T-cell (primary cell): ENCODE data around the gene SYCP2. TPM values are rescaled to one million over a fixed set of nuclear protein-coding genes. Genes with fewer than 3 reads are reported as not detected.

Experiments used
- ATAC-seq, 4 experiments: fragments of 200-7000 bp in 3 of 4; fragments of 150-1000 bp in 1 of 4; cut with Tn5 transposase; replicated peaks in 1 of 4; 1 replicate in 3 of 4; 2 replicates in 1 of 4; pipeline ENCODE4 v1.10.0; 2021; ENCODE audit warnings: moderate library complexity in 3 of 4, mild to moderate bottlenecking in 2 of 4, moderate number of reproducible peaks in 1 of 4
- CTCF ChIA-PET, 2 donors: fragments of 300-600 bp; sonication (Branson Sonifier 250); formaldehyde crosslinking; loops; one replicate each; lab custom pipeline; 2022; ENCODE audit warnings: antibody characterized with exemption in 2 of 2; lab: Charles Lee
- POLR2A ChIA-PET, 2 donors: fragments of 300-600 bp; sonication (Branson Sonifier 250); formaldehyde crosslinking; loops; one replicate each; lab custom pipeline; 2022; ENCODE audit warnings: antibody characterized with exemption in 2 of 2; lab: Charles Lee
- DNase-seq, 35 experiments: peaks; one replicate each; pipeline versions ENCODE4 v3.0.0 to v3.0.0-alpha.2; 2013 to 2023
- H3K27ac ChIP-seq: one replicate; pipeline ENCODE4 v1.5.1; 2013; ENCODE audit warnings: low read length
- H3K27me3 ChIP-seq, 2 experiments: replicated peaks in 1 of 2; 1 replicate in 1 of 2; 2 replicates in 1 of 2; pipeline versions ENCODE4 v1.6.1 to v1.7.0; 2013; ENCODE audit warnings: low read length in 1 of 2, mixed read lengths in 1 of 2; ENCODE audit not compliant: control insufficient read depth in 2 of 2, insufficient read depth in 2 of 2; ENCODE audit errors: extremely low read depth in 1 of 2
- H3K36me3 ChIP-seq, 2 donors: 1 replicate in 1 of 2; 2 replicates in 1 of 2; pipeline versions ENCODE4 v1.6.1 to v1.7.0; 2013; ENCODE audit warnings: low read length in 1 of 2; ENCODE audit not compliant: control insufficient read depth in 2 of 2, insufficient read depth in 1 of 2; ENCODE audit errors: extremely low read depth in 1 of 2
- H3K4me1 ChIP-seq, 2 experiments: 1 replicate in 1 of 2; 2 replicates in 1 of 2; pipeline versions ENCODE4 v1.6.1 to v1.7.0; 2013; ENCODE audit warnings: low read length in 2 of 2, mixed read lengths in 1 of 2; ENCODE audit not compliant: insufficient read depth in 2 of 2, control insufficient read depth in 1 of 2; ENCODE audit errors: extremely low read depth in 1 of 2
- H3K4me3 ChIP-seq, 2 donors: 1 replicate in 1 of 2; 2 replicates in 1 of 2; pipeline versions ENCODE4 v1.5.1 to v1.7.0; 2013; ENCODE audit warnings: mild to moderate bottlenecking in 2 of 2, low read length in 1 of 2, moderate library complexity in 1 of 2; ENCODE audit not compliant: control insufficient read depth in 1 of 2; ENCODE audit errors: extremely low read depth in 1 of 2
- H3K9me3 ChIP-seq: 2 replicates; pipeline ENCODE4 v1.7.0; 2013
- H3K27ac Mint-ChIP-seq, 2 donors: one replicate each; pipeline ENCODE4 v1.8.0; 2020 to 2021; ENCODE audit warnings: mild to moderate bottlenecking in 2 of 2, mixed read lengths in 2 of 2
- H3K27me3 Mint-ChIP-seq, 2 donors: one replicate each; pipeline ENCODE4 v1.8.0; 2021 to 2022; ENCODE audit warnings: mixed read lengths in 2 of 2
- H3K36me3 Mint-ChIP-seq: one replicate; pipeline ENCODE4 v1.8.0; 2021; ENCODE audit warnings: mixed read lengths
- H3K4me1 Mint-ChIP-seq, 3 donors: one replicate each; pipeline ENCODE4 v1.8.0; 2020 to 2022; ENCODE audit warnings: mixed read lengths in 3 of 3, mild to moderate bottlenecking in 1 of 3
- H3K4me3 Mint-ChIP-seq, 3 donors: one replicate each; pipeline ENCODE4 v1.8.0; 2020 to 2022; ENCODE audit warnings: mild to moderate bottlenecking in 3 of 3, mixed read lengths in 3 of 3, moderate library complexity in 3 of 3
- H3K9me3 Mint-ChIP-seq, 3 donors: one replicate each; pipeline ENCODE4 v1.8.0; 2020 to 2022; ENCODE audit warnings: mixed read lengths in 3 of 3
- WGBS: methylation state at CpG from one replicate; pipeline ENCODE4 v1.1.5; 2013; ENCODE audit warnings: missing lambda C conversion rate; ENCODE audit not compliant: insufficient coverage; 5-methylcytosine and 5-hydroxymethylcytosine counted together
- total RNA-seq, 35 experiments: library from RNA in 6 of 35; stranded (reverse) in 6 of 35; fragments of 120-200 nt in 1 of 35; gene quantifications; one replicate each; pipeline versions ENCODE4 v1.2.1 to v1.2.4 and lab custom pipeline; 2013 to 2026

SYCP2 gene
- total RNA-seq, 5 donors from 2014 or later (not counting 1 experiment from before 2014, with no cell fraction given): 3.0 to 6.0 (median 3.8) TPM

GRCh38 chr20:59947376-59947775 is 13.9 kb upstream of the SYCP2 start:
- Mint-ChIP-seq H3K4me1 (peaks cover 22 to 33% (median 24%) of the 10 kb centered on the region in 3 donors), H3K4me3 (no peak overlapping the region), H3K9me3 (no peaks in the 10 kb centered on the region), H3K27me3 (no peaks in the 10 kb centered on the region), H3K36me3 (peaks cover 16% of the 10 kb centered on the region), H3K27ac (peak overlapping the region in 1 of 2 donors; percentile 8)
- ChIA-PET POLR2A (no interaction called here), CTCF (interaction anchor here in 1 of 2 donors (0.6 kb wide), 1 partner anchor 105 kb away, joined by 3 read pairs; no protein-coding TSS in a partner anchor)
- no peaks in the 10 kb centered on the region for H3K27me3 ChIP-seq
- H3K9me3 ChIP-seq: no peaks in the 10 kb centered on the region
- peaks cover 5 to 6% of the 10 kb centered on the region in 2 experiments for H3K4me1 ChIP-seq
- peaks cover 0 to 28% of the 10 kb centered on the region in 2 donors for H3K36me3 ChIP-seq
- H3K27ac ChIP-seq: no peak overlapping the region
- H3K4me3 ChIP-seq: no peak overlapping the region
- WGBS: 100% methylated on average over 2 of the region's 8 CpGs
- ATAC-seq: no peak
- DNase-seq: no peak

- ATAC-seq: no peak
- POLR2A ChIA-PET: no interaction called here
Observed at GRCh38 chr20:59945731-59946130, 12.3 kb upstream of the SYCP2 start.

GRCh38 chr20:59945175-59945574 is 11.7 kb upstream of the SYCP2 start:
- POLR2A ChIA-PET: no interaction called here
- ATAC-seq: no peak

More at GRCh38 chr20:59945731-59946130, 12.3 kb upstream of the SYCP2 start:
- H3K4me1 Mint-ChIP-seq: peaks cover 35 to 50% (median 40%) of the 10 kb centered on the region in 3 donors
- no peaks in the 10 kb centered on the region for H3K27me3 ChIP-seq
- CTCF ChIA-PET: interaction anchor here in 1 of 2 donors (1.1 kb wide), 1 partner anchor 9 kb away, joined by 3 read pairs; no protein-coding TSS in a partner anchor
- no peaks in the 10 kb centered on the region for H3K9me3 Mint-ChIP-seq
- H3K4me3 Mint-ChIP-seq: no peak overlapping the region
- WGBS: no CpG with 5 or more reads among the region's 2 CpGs
- H3K27me3 Mint-ChIP-seq: no peaks in the 10 kb centered on the region
- peaks cover 0 to 26% of the 10 kb centered on the region in 2 donors for H3K36me3 ChIP-seq
- peaks cover 5 to 12% of the 10 kb centered on the region in 2 experiments for H3K4me1 ChIP-seq
- H3K9me3 ChIP-seq: no peaks in the 10 kb centered on the region
- H3K4me3 ChIP-seq: no peak overlapping the region
- peaks cover 18% of the 10 kb centered on the region for H3K36me3 Mint-ChIP-seq
- DNase-seq: no peak
- no peak overlapping the region for H3K27ac ChIP-seq
- H3K27ac Mint-ChIP-seq: peak overlapping the region in 1 of 2 donors; percentile 23

GRCh38 chr20:59944726-59945125 is 11.3 kb upstream of the SYCP2 start:
- no peak for DNase-seq
- ChIA-PET POLR2A (no interaction called here), CTCF (interaction anchor here in 1 of 2 donors (0.7 kb wide), 1 partner anchor 11 kb away, joined by 4 read pairs; no protein-coding TSS in a partner anchor)
- no peak for ATAC-seq
- H3K27me3 ChIP-seq: no peaks in the 10 kb centered on the region
- H3K27ac Mint-ChIP-seq: no peak overlapping the region
- no peak overlapping the region for H3K4me3 Mint-ChIP-seq
- H3K4me3 ChIP-seq: no peak overlapping the region
- 100% methylated on average over 1 of the region's 7 CpGs for WGBS
- no peaks in the 10 kb centered on the region for H3K9me3 ChIP-seq
- H3K27me3 Mint-ChIP-seq: no peaks in the 10 kb centered on the region
- no peaks in the 10 kb centered on the region for H3K9me3 Mint-ChIP-seq
- peaks cover 18% of the 10 kb centered on the region for H3K36me3 Mint-ChIP-seq
- H3K4me1 ChIP-seq: peaks cover 5 to 12% of the 10 kb centered on the region in 2 experiments
- H3K4me1 Mint-ChIP-seq: peaks cover 39 to 50% (median 47%) of the 10 kb centered on the region in 3 donors
- no peak overlapping the region for H3K27ac ChIP-seq
- H3K36me3 ChIP-seq: peaks cover 0 to 26% of the 10 kb centered on the region in 2 donors

More at GRCh38 chr20:59945175-59945574, 11.7 kb upstream of the SYCP2 start:
- no peaks in the 10 kb centered on the region for H3K27me3 ChIP-seq
- Mint-ChIP-seq H3K36me3 (peaks cover 18% of the 10 kb centered on the region), H3K27ac (no peak overlapping the region), H3K9me3 (no peaks in the 10 kb centered on the region), H3K4me1 (peaks cover 39 to 50% (median 44%) of the 10 kb centered on the region in 3 donors), H3K4me3 (no peak overlapping the region), H3K27me3 (no peaks in the 10 kb centered on the region)
- peaks cover 0 to 26% of the 10 kb centered on the region in 2 donors for H3K36me3 ChIP-seq
- H3K4me3 ChIP-seq: no peak overlapping the region
- H3K27ac ChIP-seq: no peak overlapping the region
- CTCF ChIA-PET: interaction anchor here in 1 of 2 donors (1.1 kb wide), 1 partner anchor 9 kb away, joined by 3 read pairs; no protein-coding TSS in a partner anchor
- WGBS: no CpG with 5 or more reads among the region's 3 CpGs
- peaks cover 5 to 12% of the 10 kb centered on the region in 2 experiments for H3K4me1 ChIP-seq
- no peak for DNase-seq
- no peaks in the 10 kb centered on the region for H3K9me3 ChIP-seq

- no peak for ATAC-seq
- H3K4me1 Mint-ChIP-seq: peaks cover 40 to 52% (median 50%) of the 10 kb centered on the region in 3 donors
- Histone ChIP-seq H3K27me3 (no peaks in the 10 kb centered on the region), H3K4me1 (peaks cover 11 to 13% of the 10 kb centered on the region in 2 experiments), H3K9me3 (no peaks in the 10 kb centered on the region), H3K4me3 (no peak overlapping the region), H3K27ac (no peak overlapping the region), H3K36me3 (peaks cover 0 to 26% of the 10 kb centered on the region in 2 donors)
- ChIA-PET CTCF (no interaction called here), POLR2A (no interaction called here)
- peak overlapping the region in 1 of 2 donors; percentile 22 for H3K27ac Mint-ChIP-seq
- no peak for DNase-seq
- no CpG with 5 or more reads among the region's 2 CpGs for WGBS
- no peaks in the 10 kb centered on the region for H3K9me3 Mint-ChIP-seq
- peaks cover 21% of the 10 kb centered on the region for H3K36me3 Mint-ChIP-seq
- no peaks in the 10 kb centered on the region for H3K27me3 Mint-ChIP-seq
- no peak overlapping the region for H3K4me3 Mint-ChIP-seq
Observed at GRCh38 chr20:59942245-59942644, 8.8 kb upstream of the SYCP2 start.

- Histone ChIP-seq H3K27me3 (no peaks in the 10 kb centered on the region), H3K4me1 (peaks cover 11 to 13% of the 10 kb centered on the region in 2 experiments), H3K4me3 (peak overlapping the region; percentile 84 to 97), H3K36me3 (peaks cover 0 to 23% of the 10 kb centered on the region in 2 donors), H3K9me3 (no peaks in the 10 kb centered on the region), H3K27ac (peak overlapping the region; percentile 82)
- DNase-seq: no peak
- no peaks in the 10 kb centered on the region for H3K9me3 Mint-ChIP-seq
- H3K27ac Mint-ChIP-seq: peak overlapping the region; percentile 96 to 98
- H3K36me3 Mint-ChIP-seq: peaks cover 18% of the 10 kb centered on the region
- WGBS: 6% methylated on average over 4 of the region's 4 CpGs
- H3K4me3 Mint-ChIP-seq: peak overlapping the region; percentile 93 to 98 (median 97)
- ChIA-PET POLR2A (interaction anchor here in 1 of 2 donors (0.5 to 1.3 kb wide), 2 partner anchors 7 to 322 kb away, joined by 3 read pairs; no protein-coding TSS in a partner anchor), CTCF (interaction anchor here (0.7 to 2.3 kb wide), 5 partner anchors 9 to 117 kb away, joined by 3 to 16 read pairs (median 7); no protein-coding TSS in a partner anchor)
- H3K27me3 Mint-ChIP-seq: no peaks in the 10 kb centered on the region
- ATAC-seq: no peak
- peaks cover 43 to 59% (median 56%) of the 10 kb centered on the region in 3 donors for H3K4me1 Mint-ChIP-seq
Observed at GRCh38 chr20:59940956-59941294, 7.5 kb upstream of the SYCP2 start.
